Body of pancreas (tissue), 4 donors: ENCODE data around the gene RNF25.

Source experiments
- POLR2A ChIP-seq, 3 donors: fragments of 450-650 bp; IDR thresholded peaks; one replicate each; pipeline ENCODE4 v1.6.1; 2016; ENCODE audit warnings: antibody characterized with exemption in 3 of 3, mild to moderate bottlenecking in 2 of 3
- TF ChIP-seq, protein P1 (sequence below), 7 experiments: fragments of 450-650 bp in 4 of 7; fragments of 200-600 bp in 3 of 7; sonication (generic) in 3 of 7; IDR thresholded peaks; one replicate each; pipeline ENCODE4 v1.5.1; 2016 to 2019; ENCODE audit warnings: antibody characterized with exemption in 7 of 7

DNA sequence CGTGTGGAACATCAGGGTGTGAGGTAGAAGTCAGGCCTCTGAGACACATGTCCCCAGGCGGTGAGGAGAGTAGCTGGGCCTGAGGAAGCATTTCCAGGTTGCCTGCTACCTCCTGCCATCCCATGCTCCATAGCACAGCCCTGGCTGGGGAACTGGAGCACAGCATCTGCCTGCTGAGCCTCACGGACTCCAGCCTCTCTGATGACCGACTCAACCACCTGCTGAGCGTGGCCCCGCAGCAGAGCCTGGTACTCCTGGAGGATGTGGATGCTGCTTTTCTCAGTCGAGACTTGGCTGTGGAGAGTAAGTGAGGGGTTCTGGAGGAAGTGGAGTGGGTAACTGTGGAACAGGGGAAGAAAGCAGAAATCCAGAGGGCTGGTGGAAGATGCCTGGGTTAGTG lies 9.4 kb downstream of the RNF25 start:
- TF ChIP-seq POLR2A (IDR thresholded peaks at IDR 0.05): no peak
- TF ChIP-seq, protein P1, sequence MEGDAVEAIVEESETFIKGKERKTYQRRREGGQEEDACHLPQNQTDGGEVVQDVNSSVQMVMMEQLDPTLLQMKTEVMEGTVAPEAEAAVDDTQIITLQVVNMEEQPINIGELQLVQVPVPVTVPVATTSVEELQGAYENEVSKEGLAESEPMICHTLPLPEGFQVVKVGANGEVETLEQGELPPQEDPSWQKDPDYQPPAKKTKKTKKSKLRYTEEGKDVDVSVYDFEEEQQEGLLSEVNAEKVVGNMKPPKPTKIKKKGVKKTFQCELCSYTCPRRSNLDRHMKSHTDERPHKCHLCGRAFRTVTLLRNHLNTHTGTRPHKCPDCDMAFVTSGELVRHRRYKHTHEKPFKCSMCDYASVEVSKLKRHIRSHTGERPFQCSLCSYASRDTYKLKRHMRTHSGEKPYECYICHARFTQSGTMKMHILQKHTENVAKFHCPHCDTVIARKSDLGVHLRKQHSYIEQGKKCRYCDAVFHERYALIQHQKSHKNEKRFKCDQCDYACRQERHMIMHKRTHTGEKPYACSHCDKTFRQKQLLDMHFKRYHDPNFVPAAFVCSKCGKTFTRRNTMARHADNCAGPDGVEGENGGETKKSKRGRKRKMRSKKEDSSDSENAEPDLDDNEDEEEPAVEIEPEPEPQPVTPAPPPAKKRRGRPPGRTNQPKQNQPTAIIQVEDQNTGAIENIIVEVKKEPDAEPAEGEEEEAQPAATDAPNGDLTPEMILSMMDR (IDR thresholded peaks at IDR 0.05): no peak
